HG02885 (cell line): ENCODE measurements around the gene DNAAF9.

Source experiments
- ATAC-seq: cut with Tn5 transposase; IDR thresholded peaks from one replicate; pipeline ENCODE4 v1.9.1; 2021; ENCODE audit warnings: mild to moderate bottlenecking; ENCODE audit not compliant: unreplicated experiment, poor library complexity

Gene DNAAF9

GRCh38 chr20:3380228-3381070 is 27.0 kb downstream of the DNAAF9 start:
- ATAC-seq, result no peak

- no peak for ATAC-seq
These were observed 29.3 kb downstream of the DNAAF9 start for GRCh38 chr20:3378138-3378537.

GRCh38 chr20:3377644-3378043 is 29.8 kb downstream of the DNAAF9 start:
- ATAC-seq, result no peak

- ATAC-seq, result no peak
These were observed 33.2 kb downstream of the DNAAF9 start for GRCh38 chr20:3374296-3374695.

- ATAC-seq, result no peak
These were observed 35.7 kb downstream of the DNAAF9 start for GRCh38 chr20:3371754-3372153.

- ATAC-seq, result no peak
These were observed 40.4 kb downstream of the DNAAF9 start for GRCh38 chr20:3367089-3367488.

- ATAC-seq, result no peak
These were observed 43.0 kb downstream of the DNAAF9 start for GRCh38 chr20:3364323-3365013.

- no peak for ATAC-seq
These were observed 46.7 kb downstream of the DNAAF9 start for GRCh38 chr20:3360752-3361151.

- no peak for ATAC-seq
These were observed 48.7 kb downstream of the DNAAF9 start for GRCh38 chr20:3358676-3359340.
